Loucy (cell line): Measurements from ENCODE around the gene VTI1B.

Source experiments
- EZH2phosphoT487 ChIP-seq: fragments of 200-600 bp; IDR thresholded peaks from 2 replicates; pipeline ENCODE4 v1.6.1; 2018; ENCODE audit warnings: antibody characterized with exemption, mild to moderate bottlenecking, moderate library complexity, borderline replicate concordance
- TF ChIP-seq, protein P1 (sequence below): fragments of 200-600 bp; sonication (generic); conservative IDR thresholded peaks from 2 replicates; pipeline ENCODE4 v1.5.1; 2014; ENCODE audit warnings: mild to moderate bottlenecking, antibody characterized with exemption, low read length

- no peak for TF ChIP-seq EZH2phosphoT487
- TF ChIP-seq, protein P1, sequence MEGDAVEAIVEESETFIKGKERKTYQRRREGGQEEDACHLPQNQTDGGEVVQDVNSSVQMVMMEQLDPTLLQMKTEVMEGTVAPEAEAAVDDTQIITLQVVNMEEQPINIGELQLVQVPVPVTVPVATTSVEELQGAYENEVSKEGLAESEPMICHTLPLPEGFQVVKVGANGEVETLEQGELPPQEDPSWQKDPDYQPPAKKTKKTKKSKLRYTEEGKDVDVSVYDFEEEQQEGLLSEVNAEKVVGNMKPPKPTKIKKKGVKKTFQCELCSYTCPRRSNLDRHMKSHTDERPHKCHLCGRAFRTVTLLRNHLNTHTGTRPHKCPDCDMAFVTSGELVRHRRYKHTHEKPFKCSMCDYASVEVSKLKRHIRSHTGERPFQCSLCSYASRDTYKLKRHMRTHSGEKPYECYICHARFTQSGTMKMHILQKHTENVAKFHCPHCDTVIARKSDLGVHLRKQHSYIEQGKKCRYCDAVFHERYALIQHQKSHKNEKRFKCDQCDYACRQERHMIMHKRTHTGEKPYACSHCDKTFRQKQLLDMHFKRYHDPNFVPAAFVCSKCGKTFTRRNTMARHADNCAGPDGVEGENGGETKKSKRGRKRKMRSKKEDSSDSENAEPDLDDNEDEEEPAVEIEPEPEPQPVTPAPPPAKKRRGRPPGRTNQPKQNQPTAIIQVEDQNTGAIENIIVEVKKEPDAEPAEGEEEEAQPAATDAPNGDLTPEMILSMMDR = no peak
These were observed 63.9 kb downstream of the VTI1B start for GRCh38 chr14:67610491-67610890.
